Measurements from ENCODE around the gene RCHY1.
A peak's percentile ranks its signal among the peaks of the same experiment; 100 is the strongest.
"Not testable (repeated sequence)": the region's sequence is repeated elsewhere in the genome, so short reads cannot be mapped to it uniquely, and the experiment has no call there.

RCHY1 gene

GRCh38 chr4:75525086-75525485, 10.9 kb upstream of the RCHY1 start:
- no peak overlapping the region for H3K4me3 ChIP-seq (ENCODE audit: low read length)
- DNase-seq (ENCODE audit: low read depth, low spot score): no peak

GRCh38 chr4:75519452-75519851, 5.2 kb upstream of the RCHY1 start:
- not testable (repeated sequence) for H3K4me3 ChIP-seq (ENCODE audit: low read length); DNase-seq (ENCODE audit: low read depth, low spot score)

DNA sequence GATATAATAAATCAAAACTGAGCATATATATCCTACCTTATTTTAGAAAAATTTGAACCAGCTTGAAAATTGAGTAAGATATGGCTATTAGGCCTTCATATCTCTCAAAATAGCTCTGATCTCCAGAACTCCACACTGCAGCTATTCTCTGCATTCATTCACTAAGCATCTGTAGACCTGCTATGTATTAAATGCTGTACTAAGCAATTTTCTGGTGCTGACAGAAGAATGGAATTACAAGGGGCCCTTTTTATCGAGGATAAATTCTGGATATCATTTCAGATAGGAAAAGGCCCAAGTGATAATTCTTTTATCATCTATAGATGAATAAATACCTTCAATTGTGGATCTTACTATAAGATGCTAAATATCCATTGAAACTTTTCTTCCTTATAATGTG, 1.9 kb upstream of the RCHY1 start:
- H3K4me3 ChIP-seq (ENCODE audit: low read length): no peak overlapping the region
- DNase-seq (ENCODE audit: low read depth, low spot score): no peak

DNA sequence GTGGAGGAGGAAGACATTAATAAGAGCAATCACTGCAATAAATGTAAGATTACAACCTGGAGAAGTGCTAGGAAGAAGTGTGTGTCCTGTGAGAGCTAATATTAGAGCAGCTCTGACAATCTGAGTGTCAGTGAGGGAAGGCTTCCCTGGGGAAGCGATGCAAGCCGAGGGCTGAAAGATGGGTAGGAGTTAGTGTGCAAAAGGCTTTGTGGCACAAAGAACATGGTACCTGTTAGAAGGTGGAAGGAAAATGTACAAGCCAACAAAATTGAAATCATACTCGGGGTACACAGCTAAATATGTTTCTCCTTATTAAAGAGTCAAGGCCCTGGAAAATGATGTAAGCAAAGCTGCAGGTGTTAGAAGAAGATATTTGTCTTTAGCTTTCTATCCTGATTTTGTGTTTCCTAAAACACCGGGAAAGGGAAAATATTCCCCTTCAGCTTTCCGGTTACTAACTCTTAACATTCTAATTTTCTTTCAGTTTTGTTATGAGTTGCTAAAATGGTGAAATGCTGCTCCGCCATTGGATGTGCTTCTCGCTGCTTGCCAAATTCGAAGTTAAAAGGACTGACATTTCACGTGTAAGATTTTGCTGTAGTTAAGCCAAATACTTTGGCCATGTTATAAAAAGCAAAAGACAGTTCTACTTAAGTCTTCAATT, 878 bp upstream of the RCHY1 start:
- H3K4me3 ChIP-seq (ENCODE audit: low read length): peak overlapping the region; percentile 89
- DNase-seq (ENCODE audit: low read depth, low spot score): no peak

GRCh38 chr4:75513526-75514130, 575 bp downstream of the RCHY1 start:
- peak overlapping the region; percentile 89 for H3K4me3 ChIP-seq (ENCODE audit: low read length)
- DNase-seq (ENCODE audit: low read depth, low spot score): no peak

- peak overlapping the region; percentile 89 for H3K4me3 ChIP-seq (ENCODE audit: low read length)
- DNase-seq (ENCODE audit: low read depth, low spot score): peak; percentile 21
These were observed 1.6 kb downstream of the RCHY1 start for GRCh38 chr4:75512386-75513211.

DNA sequence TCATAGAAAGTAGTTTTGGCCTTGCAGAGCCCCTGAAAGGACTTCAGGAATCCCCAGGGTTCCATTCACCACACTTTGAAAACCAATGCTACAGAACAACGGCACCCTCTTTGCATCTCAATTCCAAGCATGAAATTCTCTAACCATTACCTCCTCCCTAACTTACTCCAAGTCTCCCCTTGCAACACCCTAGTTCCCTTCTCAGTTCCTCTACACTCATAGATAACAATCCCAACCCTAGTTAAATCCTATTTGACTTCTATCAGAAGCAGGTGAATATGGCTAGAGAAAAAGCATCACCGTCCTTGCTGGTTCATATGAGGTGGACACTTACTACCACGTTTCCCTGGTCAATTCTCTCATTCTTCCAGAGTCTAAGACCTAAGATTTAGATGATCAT, 2.4 kb downstream of the RCHY1 start:
- DNase-seq (ENCODE audit: low read depth, low spot score): no peak
- H3K4me3 ChIP-seq (ENCODE audit: low read length): no peak overlapping the region

- H3K4me3 ChIP-seq (ENCODE audit: low read length); DNase-seq (ENCODE audit: low read depth, low spot score): not testable (repeated sequence)
These were observed 4.6 kb downstream of the RCHY1 start for GRCh38 chr4:75509592-75509991.

- no peak overlapping the region for H3K4me3 ChIP-seq (ENCODE audit: low read length)
- no peak for DNase-seq (ENCODE audit: low read depth, low spot score)
These were observed 8.6 kb downstream of the RCHY1 start for GRCh38 chr4:75505630-75506029.

DNA sequence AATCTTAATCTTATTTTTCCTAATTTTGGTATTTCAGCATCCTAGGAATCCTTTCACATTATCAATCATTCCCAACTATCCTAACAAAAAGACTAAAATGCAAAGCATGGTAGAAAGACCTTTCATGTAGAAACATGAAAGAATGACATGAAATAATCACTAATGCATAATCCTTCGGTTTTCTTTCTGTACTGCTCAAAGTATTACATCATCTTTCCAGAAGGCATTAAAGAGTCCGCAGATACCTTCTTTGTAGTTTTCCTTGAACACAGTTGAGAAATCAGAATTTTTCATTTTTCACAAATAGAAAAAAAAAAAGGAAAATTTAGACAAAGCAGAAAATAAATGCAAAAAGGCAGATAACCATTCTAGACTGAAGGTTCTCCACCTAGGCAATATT, 11.5 kb downstream of the RCHY1 start:
- no peak for DNase-seq (ENCODE audit: low read depth, low spot score)
- no peak overlapping the region for H3K4me3 ChIP-seq (ENCODE audit: low read length)

DNA sequence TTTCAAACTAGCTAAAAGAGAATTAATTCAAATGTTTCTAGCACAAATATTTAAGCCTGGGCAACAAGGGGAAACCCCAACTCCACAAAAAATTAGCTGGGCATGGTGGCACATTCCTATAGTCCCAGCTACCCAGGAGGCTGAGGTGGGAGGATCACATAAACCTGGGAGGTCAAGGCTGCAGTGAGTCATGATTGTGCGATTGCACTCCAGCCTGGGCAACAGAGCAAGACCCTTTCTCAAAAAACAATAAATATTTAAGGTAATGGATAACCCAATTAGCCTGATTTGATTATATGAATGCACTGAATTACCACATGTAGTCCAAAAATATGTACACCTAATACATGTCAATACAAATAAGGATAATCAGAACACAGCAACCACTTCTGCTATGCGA, 14.3 kb downstream of the RCHY1 start:
- DNase-seq (ENCODE audit: low read depth, low spot score): no peak
- H3K4me3 ChIP-seq (ENCODE audit: low read length): no peak overlapping the region

DNA sequence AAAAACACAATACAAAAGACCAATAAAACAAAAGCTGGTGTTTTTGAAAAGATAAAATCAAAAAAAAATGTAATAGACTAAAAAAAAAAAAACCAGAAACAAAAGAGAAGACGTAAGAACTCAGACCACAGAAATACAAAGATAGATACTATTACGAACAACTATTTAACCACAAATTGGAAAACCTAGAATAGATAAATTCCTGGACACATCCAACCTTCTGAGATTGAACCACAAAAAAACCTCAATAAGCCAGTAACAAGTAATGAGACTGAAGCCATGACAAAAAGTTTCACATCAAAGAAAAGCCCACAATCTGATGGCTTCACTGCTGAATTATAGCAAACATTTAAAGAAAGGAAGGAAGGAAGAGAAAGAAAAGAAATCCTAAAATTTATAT, 16.2 kb downstream of the RCHY1 start:
- DNase-seq (ENCODE audit: low read depth, low spot score): no peak
- no peak overlapping the region for H3K4me3 ChIP-seq (ENCODE audit: low read length)

GRCh38 chr4:75497133-75497532, 17.1 kb downstream of the RCHY1 start:
- no peak for DNase-seq (ENCODE audit: low read depth, low spot score)
- no peak overlapping the region for H3K4me3 ChIP-seq (ENCODE audit: low read length)

GRCh38 chr4:75496406-75496805, 17.8 kb downstream of the RCHY1 start:
- no peak overlapping the region for H3K4me3 ChIP-seq (ENCODE audit: low read length)
- DNase-seq (ENCODE audit: low read depth, low spot score): no peak

DNA sequence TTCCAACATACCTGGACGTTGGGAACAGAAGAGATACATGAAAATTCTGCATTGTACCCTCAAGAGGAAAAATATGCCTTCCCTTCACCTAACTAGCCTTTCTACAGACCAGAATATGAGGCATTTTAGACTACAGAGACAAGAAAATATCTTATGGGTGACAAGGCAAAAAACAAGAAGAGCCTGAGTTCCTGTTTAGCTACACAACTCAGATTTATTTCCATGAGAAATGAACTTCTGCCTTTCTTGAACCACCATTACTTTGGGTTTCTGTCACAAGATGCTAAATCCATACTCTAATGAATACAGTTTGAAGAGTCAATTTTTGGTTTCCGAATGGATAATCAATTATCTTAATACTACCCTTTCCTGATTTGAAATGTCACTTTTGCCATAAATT, 18.7 kb downstream of the RCHY1 start:
- no peak overlapping the region for H3K4me3 ChIP-seq (ENCODE audit: low read length)
- DNase-seq (ENCODE audit: low read depth, low spot score): no peak

GRCh38 chr4:75494563-75494962, 19.6 kb downstream of the RCHY1 start:
- DNase-seq (ENCODE audit: low read depth, low spot score): no peak
- no peak overlapping the region for H3K4me3 ChIP-seq (ENCODE audit: low read length)

- no peak overlapping the region for H3K4me3 ChIP-seq (ENCODE audit: low read length)
- DNase-seq (ENCODE audit: low read depth, low spot score): no peak
These were observed 24.0 kb downstream of the RCHY1 start for GRCh38 chr4:75490155-75490554.

DNA sequence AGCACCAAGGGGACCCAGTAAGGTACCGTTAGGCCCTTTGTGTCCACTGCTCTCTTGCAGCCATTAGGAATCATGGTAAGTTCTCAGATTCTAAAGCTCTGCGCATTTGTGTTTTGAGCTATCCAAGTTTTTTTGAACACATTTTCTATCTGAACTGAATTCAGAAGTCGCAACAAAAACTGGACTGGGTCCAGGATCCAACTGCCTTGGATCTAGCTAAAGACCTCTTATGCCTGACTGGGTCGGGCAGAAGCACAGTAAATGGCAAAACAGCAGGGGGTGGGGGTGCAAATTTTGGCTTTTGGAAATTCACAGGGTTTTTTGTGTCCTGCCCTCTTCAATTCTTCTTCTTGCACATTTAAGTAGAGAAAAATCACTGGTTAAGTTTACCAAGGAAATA, 30.0 kb downstream of the RCHY1 start:
- no peak overlapping the region for H3K4me3 ChIP-seq (ENCODE audit: low read length)
- no peak for DNase-seq (ENCODE audit: low read depth, low spot score)

DNA sequence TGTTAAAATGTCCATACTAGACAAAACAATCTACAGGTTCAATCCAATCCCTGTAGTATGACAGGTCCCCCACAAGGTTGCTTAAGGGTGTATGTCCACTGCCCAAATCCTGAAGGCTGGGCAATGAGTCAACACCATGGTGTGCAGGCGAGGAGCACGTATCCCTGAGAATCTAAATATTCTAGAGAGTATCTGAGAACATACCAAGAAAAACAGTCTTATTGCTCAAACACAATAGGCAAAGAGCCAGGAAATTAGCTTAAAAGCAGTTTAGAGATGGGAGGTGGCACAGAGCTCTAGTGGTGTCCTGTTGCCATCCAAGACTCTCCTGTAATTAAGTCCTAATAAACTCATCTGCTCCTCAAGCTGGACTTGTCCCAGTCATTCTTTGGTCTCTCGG, 37.0 kb downstream of the RCHY1 start:
- H3K4me3 ChIP-seq (ENCODE audit: low read length): no peak overlapping the region
- no peak for DNase-seq (ENCODE audit: low read depth, low spot score)

- no peak overlapping the region for H3K4me3 ChIP-seq (ENCODE audit: low read length)
- no peak for DNase-seq (ENCODE audit: low read depth, low spot score)
These were observed 43.5 kb downstream of the RCHY1 start for GRCh38 chr4:75470738-75471137.

Data from Jurkat, Clone E6-1 (cell line).